GM21447 (cell line): ENCODE measurements around the gene ZNF154.

Source experiments
- ATAC-seq: cut with Tn5 transposase; IDR thresholded peaks from one replicate; pipeline ENCODE4 v1.9.1; 2021; ENCODE audit not compliant: unreplicated experiment

Gene ZNF154

DNA sequence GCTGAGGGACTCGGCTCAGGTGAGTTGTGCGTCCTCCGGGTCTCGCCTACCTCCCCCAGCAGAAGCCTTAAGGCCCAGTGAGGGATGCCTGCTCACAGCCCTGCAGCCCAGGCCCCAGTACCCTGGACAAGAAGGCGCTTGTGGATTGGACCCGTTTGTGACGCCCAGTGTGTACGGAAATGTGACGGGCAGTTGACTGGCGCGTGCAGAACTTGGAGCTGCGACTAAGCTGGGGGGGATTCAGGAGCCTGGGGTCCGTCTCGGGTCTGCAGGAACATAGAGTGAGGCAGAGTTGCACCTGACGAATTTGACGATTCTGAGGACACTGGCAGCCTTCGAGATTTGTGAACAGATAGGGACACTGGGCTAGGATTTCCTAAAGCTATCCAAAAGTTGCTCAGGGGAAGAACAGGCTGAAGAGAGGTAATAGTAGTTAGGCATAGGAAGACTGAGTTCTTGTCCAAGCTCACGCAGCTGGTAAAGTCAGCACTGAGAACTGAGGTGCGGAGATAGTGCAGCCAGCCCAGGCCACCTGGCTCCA is 26.7 kb downstream of the ZNF154 start:
- ATAC-seq = no peak

DNA sequence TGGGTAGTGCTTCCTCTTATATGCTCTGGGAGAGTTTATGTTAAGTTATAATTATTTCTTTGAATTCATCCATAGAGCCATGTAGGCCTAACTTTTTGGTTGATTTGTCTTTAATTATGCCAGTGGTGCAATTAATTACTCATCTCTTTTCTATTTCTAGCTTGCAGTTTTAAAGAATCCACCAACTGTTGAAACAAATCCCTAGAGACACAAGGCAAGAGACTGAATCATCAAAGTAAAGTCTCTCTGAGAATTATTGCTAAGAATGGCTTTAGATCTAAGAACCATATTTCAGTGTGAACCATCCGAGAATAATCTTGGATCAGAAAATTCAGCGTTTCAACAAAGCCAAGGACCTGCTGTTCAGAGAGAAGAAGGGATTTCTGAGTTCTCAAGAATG is 33.1 kb downstream of the ZNF154 start:
- ATAC-seq = no peak

DNA sequence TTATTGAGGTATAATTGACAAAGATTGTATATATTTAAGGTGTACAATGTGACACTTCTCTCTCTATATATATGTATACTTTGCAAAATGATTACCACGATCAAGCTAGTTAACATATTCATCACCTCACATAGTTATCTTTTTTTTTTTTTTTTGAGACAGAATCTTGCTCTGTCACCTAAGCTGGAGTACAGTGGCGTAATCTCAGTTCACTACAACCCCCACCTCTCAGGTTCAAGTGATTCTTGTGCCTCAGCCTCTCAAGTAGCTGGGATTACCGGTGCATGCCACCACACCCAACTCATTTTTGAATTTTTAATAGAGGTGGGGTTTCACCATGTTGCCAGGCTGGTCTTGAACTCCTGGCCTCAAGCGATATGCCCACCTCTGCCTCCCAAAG is 36.5 kb downstream of the ZNF154 start:
- no peak for ATAC-seq

DNA sequence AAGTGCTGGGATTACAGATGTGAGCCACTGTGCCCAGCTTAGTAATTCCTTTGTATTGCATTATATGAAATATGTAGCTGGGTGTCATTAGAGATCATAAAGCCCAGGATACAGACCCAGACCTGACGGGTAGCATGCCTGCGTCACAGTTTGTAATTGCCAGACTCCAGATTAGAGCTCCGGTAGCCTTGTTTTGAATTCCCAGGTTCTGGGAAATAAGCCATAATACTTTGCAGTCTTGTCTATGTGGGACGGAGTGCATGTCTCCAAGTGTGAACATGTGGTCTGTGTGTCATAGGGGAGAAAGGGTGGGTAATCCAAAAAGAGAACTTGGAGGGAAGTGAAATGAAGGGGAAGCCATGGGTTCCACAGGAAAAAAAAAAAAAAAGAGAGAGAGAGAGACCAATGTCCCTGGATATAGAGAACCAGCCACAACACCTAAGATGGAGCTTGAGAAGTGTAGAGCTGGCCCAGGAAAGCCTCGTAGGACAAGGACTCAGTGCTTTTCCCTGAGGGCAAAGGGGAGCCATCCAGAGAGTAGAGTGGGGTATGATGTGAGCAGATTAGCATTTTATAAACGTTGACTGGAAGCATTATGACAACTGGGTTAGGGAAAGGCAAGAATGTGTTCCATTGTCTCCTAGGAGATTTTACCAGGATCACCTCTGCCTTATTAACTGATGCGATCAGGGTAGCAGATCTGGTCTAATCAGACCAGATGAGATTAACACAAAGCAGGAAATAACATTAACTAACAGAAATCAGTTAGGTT is 37.7 kb downstream of the ZNF154 start:
- ATAC-seq = no peak

- no peak for ATAC-seq
These were observed 40.4 kb downstream of the ZNF154 start, which contains the start of gene ZSCAN4 for GRCh38 chr19:57668635-57669034. Gene ZSCAN4, plus strand, starts transcription at chr19:57668935. Its CDS starts 7,211 bp downstream, at chr19:57676146.

DNA sequence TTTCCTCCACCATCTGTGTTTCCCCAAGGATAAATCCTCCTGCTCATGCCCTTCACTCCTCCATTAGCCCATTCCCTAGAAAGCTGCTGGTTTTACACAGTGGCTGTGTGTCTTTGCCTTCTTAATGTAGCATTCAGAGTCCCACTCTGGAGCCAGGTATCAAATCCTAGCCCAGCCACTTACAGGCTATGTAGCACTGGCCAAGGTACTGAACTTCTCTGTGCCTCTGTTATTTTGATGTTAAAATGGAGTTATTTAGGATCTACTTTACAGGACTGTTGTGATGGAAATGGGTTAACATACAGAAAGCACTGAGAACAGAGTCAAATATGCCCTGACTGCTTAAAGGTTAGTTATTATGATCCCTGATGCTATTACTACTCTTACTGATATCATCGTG is 41.8 kb downstream of the ZNF154 start:
- no peak for ATAC-seq

- ATAC-seq = no peak
These were observed 43.7 kb downstream of the ZNF154 start for GRCh38 chr19:57665261-57665806.

DNA sequence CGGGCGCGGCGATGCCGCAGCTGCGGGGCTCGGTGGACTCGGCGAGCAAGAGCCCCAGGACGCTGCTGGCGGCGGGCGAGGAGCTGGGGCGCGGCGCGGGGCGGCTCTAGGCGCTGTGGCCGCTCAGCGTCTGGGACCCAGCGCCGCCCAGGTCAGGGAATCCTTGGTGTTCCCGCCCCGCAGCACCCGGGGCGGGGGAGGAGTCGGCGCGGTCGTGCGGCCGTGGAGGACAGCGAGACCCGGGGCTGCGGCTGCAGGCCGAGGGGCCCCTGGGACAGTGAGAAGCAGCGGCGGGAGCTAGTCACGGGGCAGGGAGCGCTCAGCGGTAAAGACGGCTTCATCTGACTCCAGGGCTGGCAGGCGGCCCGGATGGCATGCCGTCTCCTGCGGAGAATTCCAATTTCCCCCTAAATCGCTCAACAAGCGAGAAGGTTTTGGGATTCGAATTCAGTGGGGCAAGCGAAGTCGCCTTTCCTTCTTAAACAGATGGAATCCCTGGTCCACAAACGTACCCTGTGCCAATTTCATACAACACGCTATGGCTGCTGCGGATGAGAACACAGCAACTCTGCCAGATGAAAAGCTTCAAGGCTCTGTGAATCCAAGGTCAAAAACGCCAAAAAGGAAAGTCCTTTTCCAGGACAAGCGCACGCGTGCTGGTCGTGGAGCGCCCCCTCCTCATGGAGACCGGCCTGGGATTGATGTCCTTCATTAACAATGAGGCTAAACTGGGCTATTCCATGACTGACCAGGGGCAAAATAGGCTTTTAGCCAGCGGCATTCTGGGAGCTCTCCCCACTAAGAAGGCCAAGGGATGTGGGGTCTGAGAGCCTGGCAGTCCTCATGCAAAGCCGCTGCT is 44.5 kb downstream of the ZNF154 start:
- ATAC-seq = no peak

DNA sequence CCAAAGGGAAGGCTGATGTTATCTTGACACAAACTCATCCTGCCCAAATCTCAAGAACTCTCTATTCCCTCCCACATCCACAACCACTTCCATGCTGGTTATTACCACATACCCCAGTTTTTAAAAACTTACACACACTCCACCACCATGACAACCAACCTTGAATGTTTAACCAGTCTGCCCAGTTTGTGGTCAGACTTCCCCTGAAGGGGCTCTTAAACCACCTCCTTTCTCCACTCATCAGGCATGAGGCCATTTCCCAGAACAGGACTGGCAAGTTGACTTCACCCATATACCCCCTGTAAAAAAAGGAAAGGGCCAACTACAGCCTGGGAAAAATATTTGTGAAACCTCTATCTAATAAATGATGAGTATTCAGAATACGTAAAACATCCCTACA is 52.7 kb downstream of the ZNF154 start:
- no peak for ATAC-seq

- ATAC-seq = no peak
These were observed 53.6 kb downstream of the ZNF154 start for GRCh38 chr19:57655443-57655842.

GRCh38 chr19:57653689-57654088 is 55.3 kb downstream of the ZNF154 start:
- no peak for ATAC-seq

- no peak for ATAC-seq
These were observed 57.4 kb downstream of the ZNF154 start for GRCh38 chr19:57651654-57651996.

GRCh38 chr19:57648331-57649003 is 60.5 kb downstream of the ZNF154 start:
- no peak for ATAC-seq
